HG03520 (cell line): ENCODE results near the gene FAM83C.

Experiments
- ATAC-seq: cut with Tn5 transposase; IDR thresholded peaks from one replicate; pipeline ENCODE4 v1.9.1; 2021; ENCODE audit warnings: mild to moderate bottlenecking, moderate library complexity; ENCODE audit not compliant: unreplicated experiment

Gene FAM83C

DNA sequence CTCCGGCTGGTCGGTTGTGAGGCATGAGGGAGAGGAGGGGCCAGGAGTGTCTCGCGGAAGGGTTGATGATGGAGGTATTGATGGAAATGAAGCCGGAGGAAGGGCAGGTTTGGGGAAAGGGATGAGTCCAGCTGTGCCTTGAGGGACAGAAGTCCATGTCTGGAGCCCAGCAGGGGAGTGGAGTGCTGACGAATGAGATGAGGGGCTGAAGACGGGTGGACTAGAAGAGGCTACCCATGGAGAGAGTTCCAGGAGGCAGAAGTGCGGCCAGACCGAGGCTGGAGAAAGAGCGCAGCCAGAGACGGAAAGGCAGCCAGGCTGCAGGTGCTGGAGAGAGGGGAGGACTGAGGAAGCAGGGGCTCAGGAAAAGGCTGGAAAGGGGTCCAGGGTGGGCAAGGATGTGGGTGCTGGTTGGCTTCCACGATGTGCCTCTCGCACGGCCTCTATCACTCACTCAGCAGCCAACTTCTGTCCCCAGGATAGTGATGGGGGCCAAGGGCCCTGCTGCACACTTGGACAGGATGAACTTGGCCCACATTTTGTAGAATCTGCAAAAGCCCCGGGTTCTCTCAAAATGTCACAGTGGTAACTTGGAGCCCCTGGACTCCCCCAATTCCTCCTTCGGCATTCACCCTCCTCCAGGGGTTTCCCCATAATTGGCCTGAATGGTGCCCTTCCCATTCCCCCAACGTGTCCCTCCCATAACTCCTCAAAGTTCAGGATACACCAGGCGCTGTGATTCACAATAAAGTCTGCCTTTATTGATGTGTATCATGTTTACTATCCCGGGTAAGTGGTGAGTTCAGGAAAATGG, 7.0 kb downstream of the FAM83C start:
- ATAC-seq = no peak

DNA sequence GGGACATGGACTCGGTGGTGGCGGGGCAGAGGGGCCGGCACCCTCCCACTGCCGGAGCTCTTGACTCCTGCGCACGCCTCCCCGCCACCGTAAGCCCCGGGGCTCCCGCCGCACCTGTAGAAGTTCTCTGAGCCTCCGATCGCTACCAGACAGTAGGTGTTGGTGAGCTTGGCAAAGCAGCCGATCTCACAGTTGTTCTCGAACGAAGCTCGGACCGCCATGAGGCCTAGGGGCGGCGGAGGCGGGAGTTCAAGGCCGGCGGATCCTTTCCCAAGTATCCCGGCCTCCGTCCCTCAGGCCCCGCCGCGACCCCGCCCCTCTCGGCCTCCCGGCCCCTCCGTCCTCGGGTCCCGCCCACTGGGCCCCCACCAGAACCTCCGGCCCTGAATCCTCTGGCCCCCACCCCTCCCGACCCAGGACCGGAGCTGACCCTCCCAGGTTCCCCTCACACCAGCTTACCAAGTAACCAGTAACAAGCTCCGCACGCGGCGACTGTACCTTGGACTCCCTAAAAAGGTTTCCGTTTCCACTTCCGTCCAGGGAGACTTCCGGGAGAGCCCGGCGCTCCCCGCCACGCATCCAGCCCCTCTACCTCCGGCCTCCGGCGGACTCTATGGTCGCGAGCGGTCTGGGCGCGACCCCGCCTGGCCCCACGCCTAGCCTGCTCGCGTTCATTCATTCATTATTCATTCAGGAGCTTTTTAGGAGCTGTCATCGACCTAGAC, 7.8 kb downstream of the FAM83C start, which contains the start of gene EIF6:
EIF6 (minus strand) TSS at position 506 of the 725 bp plus-strand sequence; CDS start at position 221, 285 bp downstream.
- ATAC-seq = peak; percentile 63

DNA sequence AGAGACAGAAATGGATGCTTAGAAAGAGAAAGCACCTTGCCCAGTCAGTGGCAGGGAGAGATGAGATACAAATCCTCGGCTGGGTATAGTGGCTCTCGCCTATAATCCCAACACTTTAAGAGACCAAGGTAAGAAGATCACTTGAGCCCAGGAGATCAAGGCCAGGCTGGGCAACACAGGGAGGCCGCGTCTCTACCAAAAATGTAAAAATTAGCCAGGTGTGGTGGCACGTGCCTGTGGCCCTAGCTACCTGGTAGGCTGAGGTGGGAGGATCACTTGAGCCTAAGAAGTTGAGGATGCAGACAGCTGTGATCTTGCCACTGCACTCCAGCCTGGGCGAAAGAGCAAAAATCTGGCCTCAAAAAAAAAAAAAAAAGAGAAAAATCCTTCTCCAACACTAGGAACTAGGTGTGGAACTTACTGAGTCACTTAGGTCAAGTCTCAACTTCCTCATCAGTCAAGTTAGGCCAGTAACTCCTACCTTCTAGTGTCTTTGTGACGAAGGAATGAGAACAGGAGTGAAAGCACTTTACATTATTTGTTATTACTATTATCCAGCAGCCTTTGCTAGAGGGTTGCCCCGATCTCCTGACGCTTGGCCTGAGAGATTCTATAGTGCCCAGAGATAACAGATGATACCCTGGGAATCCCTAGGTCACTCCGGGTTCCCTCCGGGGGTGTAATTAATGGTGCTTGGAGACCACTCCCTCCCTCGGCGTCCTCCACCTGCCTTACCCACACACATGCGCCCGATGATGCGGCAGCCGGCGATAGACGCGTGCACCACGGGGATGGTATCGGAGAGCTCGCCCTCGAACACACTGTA, 8.6 kb downstream of the FAM83C start:
- ATAC-seq = peak; percentile 11

DNA sequence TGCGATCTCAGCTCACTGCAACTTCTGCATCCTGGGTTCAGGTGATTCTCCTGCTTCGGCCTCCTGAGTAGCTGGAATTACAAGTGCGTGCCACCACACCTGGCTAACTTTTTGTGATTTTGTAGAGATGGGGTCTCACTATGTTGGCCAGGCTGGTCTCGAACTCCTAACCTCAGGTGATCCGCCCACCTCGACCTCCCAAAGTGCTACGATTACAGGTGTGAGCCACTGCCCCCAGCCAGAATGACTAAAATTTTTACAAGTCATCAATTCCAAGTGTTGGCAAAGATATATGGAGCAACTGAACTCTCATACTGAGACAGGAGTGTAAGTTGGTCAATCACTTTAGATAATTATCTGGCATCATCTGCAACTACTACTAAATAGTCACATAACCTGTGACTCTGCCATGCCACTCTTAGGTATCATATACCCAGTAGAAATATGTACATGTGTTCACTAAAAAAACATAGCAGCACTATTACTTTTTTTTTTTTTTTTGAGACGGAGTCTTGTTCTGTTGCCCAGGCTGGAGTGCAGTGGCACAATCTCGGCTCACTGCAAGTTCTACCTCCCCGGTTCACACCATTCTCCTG, 10.6 kb downstream of the FAM83C start:
- no peak for ATAC-seq

DNA sequence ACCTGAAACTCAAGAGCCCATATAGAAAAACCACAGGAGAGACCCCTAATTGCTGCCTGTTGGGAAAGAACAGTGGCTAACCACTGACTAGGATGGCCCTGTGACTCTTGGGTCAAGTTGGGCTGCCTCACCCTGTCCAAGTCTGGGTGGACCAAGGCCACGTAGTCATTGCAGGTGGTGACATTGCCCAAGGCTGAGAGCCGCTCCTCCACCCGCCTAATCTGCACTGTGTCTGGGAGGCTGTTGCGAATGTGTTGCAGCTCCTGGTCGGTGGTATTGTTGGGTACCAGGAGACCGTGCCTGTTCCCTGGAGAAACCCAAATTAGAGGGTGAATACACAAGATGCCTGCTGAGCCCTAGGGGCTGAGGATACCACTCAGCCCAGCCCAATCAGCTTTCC, 11.7 kb downstream of the FAM83C start:
- no peak for ATAC-seq

DNA sequence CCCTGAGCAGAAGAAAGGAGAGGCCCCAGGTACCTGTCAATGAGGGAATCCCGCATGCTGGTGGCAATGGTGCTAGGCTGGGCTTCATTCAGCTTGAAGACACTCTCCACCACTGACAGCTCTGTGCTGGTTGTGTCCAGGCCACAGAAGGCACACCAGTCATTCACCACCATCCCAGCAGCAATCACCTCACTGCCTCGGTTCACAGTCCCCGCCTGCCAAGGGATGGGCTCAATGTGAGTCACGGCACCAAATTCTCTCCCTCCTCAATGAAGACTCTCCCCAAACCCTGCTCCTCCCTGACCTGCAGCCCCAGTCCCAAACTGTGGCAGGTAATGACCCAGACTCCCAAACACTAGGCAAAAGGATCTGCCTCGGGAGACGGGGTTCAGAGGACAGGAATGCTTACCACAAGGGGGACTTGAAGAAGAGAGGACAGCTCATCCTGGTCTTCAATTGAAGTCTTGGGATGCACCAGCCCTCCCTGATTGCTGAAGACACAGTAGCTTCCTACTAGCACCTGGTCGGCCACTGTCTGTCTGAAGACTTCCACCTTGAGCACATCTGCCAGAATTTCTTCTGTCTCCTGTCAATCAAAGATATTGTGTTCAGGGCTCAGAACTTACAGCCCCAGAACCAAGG, 12.6 kb downstream of the FAM83C start:
- no peak for ATAC-seq

DNA sequence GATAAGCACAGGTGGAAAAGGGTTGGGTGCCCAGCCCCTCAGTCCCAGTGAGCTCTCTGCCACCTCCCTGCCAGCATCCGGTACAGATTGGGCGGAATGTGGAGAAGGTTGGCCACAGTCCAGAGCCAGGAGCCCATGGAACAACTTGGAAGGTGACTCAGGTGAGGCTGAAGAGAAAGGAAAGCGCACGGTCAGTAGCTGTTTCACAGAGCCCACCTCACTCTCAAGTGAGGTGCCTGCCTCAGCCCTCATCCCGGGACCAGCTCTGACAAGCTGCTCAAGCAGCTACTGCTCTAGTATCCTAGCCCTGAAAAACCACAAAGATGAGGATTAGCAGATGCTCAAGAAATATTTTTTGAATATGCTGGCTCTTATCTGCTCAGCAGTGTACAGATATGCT, 13.2 kb downstream of the FAM83C start:
- ATAC-seq = no peak

DNA sequence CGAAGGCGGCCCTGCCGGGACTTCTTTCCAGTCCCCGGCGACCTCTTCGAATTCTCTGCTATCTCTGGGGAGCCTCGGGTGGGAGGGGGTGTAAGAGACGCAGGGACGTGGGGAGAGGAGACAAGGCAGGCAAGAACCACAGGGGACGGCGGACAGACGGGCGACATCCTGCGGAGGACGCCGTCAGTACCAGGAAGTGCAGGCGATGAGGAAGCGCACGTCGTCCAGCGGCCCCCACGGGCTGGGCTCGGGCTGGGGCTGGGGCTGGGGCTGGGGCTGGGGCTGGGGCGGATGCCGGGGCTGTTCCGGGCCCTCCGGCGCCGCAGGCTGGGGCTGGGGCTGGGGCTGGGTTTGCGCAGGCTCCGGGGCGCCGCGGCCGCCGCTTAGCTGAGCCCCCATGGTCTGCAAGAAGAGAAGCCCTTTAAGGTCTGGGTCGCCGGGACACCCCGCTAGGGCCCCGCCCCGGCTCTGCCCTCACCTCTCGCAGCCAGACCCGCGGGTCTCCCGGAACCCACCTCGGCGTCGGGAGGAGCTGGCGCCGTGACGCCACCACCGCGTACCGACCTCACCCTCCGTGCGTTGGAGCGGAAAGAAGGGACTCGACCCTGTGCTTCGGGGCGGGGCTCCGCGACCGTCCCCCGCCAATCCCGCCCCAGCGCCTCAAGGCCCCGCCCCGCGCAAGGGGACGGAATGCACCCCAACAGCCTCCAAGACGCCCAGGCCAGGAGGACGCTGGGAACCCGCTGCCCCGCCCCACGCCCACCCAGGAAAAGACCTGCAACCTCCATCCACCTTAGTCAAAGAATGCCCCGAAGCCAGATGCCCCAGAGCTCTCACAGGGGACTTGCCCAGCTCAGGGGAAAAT, 14.5 kb downstream of the FAM83C start, which contains the start of gene MMP24OS:
MMP24OS (minus strand) TSS at position 592 of the 865 bp plus-strand sequence; CDS start at position 399, 193 bp downstream.
- ATAC-seq = peak; percentile 72

DNA sequence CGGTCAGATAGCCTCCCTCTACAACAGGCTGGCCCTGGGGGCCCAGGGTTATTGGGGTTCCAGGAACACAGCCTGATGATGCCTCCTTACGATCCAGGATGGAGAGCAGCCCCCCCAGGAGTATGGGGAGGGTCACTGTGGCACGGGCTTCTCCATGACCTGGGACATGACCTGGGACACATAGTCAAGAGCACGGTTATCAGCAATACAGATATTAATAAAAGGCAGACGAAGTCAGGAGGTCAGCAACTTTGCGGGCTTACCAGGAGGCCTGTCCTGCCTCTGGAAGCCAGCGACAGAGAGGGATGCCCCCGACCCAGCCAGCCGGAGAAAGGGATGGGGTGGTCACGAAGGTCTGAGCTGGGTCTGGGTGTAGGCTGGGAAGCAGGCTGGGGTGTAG, 15.1 kb downstream of the FAM83C start:
- no peak for ATAC-seq

DNA sequence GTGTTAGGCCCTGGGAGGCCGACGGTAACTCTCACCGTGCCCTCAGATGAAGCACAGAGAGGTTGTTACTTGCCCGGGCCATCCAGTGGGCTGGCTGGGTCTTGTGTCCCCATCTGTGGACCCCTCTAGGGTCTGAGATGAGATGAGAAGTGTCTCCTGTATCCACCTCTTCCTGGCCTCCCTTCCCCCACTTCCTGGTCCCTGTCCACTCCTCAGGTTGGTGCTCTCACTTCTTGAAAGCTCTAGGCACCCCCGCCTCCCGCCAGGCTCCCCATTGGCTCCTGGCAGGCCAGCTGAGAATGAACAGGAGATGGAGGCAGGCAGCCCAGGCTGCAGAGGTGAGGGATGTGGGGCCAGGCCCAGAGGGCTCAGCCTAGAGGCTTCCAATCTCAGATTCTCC, 15.8 kb downstream of the FAM83C start:
- ATAC-seq = no peak

DNA sequence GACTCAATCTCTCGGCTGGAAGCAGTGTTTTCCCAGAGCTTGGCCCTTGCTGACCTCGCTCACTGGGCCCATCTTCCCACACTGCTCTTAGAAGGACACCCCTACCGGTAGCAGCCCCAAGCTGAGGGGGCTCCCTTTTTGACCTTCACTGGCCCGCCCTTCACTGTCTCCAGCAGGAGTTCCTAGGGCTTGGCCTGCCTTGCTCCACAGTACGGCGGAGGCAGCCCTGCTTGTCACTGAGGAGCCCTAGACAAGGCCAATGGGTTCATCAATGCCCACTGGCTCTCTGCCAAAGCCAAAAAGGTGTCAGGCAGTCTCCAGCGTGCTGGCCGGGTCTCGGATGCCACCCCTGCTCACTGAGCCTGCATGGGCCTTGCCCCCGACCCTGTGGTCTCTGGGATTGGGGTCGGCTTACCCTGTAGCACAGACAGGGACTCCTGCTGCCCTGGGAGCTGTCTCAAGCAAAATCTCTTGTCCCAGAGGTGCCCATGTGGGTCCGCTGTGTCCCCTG, 16.4 kb downstream of the FAM83C start:
- ATAC-seq = no peak

DNA sequence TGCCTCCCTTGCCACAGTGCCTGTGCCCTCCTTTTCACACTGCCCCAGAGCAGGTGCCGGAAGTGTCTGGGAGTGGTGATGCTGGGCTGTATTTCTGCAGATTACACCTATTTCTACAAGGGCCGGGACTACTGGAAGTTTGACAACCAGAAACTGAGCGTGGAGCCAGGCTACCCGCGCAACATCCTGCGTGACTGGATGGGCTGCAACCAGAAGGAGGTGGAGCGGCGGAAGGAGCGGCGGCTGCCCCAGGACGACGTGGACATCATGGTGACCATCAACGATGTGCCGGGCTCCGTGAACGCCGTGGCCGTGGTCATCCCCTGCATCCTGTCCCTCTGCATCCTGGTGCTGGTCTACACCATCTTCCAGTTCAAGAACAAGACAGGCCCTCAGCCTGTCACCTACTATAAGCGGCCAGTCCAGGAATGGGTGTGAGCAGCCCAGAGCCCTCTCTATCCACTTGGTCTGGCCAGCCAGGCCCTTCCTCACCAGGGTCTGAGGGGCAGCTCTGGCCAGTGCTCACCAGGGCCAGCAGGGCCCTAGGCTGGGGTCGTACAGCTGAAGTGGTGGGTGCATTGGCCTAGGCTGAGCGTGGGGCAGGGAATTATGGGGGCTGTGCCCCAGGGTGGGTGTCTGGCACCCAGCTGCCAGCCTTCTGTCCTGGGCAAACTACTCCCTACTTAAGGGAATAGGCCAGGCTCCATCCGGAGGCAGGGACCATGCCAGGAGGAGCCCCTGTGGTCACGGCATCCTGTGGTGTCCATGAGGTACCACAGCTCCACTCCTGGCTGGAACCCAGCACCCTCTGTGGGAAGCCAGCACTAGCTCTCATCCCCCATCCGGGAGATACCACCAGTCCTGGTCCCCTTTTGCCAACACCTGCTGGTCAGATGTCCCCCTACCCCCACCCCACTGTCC, 17.8 kb downstream of the FAM83C start:
- ATAC-seq = no peak

DNA sequence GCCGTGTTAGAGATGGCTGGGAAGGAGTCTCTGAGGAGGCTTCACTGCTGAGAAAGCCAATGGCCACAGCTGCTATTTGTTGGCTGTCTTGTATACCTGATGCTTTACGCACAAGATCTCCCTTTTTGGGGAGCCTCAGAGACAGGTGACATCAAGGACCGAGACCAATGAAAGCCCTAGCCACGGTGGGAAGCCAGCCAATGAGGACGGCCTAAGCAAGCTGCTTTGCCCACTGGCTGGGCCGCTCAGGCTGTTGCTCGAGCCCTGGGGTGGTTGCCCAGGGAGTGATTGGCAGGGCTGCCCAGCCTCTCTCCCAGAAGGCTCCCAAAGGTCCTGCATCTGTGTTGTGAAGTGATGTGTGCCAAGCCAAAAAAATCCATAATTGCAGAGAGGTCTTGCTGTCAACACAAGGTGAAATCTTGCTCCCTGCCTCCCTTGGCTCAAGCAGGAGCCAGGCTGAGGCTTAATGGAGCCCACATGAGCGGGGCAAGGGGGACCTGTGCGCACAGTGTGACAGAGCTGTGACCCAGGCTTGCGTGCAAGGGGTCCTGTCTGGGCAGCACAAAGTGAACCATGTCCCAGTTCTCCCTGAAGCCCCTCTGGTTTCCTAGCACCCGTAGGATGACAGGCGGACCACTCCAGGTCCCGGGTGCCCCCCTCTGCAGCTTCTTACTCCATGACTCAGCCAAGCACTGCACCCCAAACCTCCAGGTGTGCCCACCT, 18.6 kb downstream of the FAM83C start:
- ATAC-seq = no peak

DNA sequence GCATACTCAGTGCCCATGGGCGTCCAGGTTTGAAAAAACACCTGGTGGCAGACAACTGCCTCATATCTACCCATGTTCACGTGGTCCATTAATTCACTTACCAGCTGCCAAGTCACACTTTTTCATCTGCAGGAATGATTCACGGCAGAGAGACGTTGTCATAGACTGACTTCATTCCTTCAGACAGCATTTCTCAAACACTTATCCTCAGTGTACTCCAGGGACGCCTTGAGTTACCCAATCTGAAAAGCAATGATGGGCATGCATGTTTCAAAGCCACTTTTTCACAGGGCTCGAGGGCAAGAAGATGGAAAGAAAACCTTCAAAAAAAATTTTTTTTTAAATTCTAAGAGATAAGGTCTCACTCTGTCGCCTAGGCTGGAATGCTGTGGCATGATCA, 20.3 kb downstream of the FAM83C start:
- ATAC-seq = no peak

DNA sequence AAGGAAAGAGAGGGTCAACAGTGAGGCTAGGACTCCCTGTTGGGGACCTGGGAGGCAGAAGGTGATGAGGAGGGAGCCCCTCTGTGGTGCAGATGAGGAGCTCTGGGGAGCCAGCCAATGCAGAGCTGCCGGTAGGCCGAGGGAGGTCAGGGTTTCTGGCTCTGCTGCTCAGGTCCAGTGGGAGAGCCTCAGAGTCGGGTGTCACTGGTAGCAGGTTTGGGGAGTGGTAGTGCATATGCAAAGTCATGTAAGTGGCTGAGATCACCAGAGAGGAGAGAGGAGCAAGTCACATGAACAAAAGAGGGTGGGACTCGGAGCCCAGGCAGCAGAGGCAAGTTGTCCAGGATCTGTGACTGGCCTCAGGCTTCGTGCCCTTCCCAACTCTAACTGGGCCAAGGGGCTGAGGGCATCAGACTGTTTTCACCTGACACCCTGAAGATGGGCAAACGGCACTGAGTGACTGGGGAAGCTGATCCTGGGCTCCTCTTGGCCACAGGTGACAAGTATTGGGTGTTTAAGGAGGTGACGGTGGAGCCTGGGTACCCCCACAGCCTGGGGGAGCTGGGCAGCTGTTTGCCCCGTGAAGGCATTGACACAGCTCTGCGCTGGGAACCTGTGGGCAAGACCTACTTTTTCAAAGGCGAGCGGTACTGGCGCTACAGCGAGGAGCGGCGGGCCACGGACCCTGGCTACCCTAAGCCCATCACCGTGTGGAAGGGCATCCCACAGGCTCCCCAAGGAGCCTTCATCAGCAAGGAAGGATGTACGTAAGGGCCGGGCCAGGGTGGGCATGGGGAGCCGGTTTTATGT, 20.9 kb downstream of the FAM83C start:
- ATAC-seq = no peak

DNA sequence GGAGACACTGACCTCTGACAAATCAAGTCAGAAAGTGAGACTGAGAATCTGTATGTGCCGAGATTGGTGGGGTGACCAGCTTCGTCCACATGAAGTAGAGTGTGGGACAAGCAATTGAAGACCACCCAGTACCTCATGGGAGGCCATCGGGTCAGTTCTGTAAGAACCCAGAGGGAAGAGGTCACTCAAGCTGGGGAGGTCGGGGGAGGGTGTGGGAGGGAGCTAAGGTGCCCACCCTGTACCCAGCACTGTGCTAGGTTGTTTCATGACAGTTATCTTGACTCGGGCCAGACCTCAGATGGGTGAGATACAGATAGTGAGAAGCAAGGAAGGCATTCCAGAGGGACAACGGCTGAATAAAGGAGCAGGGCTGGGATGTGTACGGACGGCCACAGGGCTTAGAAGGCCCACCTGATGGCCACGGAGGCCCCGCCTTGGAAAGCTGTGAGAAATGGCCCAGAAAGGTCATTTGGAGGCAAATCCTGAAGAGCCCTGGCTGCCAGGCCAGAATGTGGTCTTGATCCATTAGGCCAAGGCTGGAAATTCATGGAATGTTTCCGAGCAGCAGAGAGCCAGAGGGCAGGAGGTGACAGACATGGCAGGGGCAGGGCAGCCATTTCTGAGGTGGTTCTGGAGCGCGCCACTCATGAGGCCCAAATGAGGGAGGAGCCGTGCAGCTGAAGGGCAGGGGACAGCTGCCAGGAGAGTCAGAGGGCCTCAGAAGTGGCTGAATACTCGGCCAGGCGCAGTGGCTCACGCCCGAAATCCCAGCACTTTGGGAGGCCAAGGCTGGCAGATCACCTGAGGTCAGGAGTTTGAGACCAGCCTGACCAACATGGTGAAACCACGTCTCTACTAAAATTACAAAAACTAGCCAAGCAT, 22.0 kb downstream of the FAM83C start:
- ATAC-seq = no peak
